Stimulated activated CD4-positive, alpha-beta T cell treated with anti-CD3 and anti-CD28 coated beads, Interleukin-12 subunit alpha, Interleukin-12 subunit beta, amount 100 ng/mL, for 24 hours (primary cell): Measurements from ENCODE around the gene BPTF.
"Not testable (repeated sequence)": the region's sequence is repeated elsewhere in the genome, so short reads cannot be mapped to it uniquely, and the experiment has no call there.

Source experiments
- DNase-seq, 2 experiments: peaks; one replicate each; pipeline ENCODE4 v3.0.0-alpha.2; 2020; ENCODE audit warnings: low read depth in 2 of 2

BPTF gene

DNA sequence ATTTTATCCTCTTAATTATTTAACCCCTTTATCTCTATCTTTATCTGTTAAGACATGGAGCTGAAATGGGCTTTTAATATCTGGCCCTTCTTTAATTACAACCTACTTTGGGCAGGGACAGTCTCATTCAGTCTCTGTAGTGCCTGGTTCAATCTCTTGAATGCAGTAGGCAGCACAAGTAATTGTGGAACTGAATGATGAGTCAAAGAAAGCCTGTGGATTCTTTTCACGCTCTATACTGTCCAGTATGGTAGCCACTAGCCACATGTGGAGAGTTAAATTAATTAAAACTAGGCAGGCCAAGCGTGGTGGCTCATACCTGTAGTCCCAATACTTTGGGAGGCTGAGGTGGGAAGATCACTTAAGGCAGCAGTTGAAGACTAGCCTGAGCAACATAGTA, 9.3 kb downstream of the BPTF start:
- DNase-seq: no peak

DNA sequence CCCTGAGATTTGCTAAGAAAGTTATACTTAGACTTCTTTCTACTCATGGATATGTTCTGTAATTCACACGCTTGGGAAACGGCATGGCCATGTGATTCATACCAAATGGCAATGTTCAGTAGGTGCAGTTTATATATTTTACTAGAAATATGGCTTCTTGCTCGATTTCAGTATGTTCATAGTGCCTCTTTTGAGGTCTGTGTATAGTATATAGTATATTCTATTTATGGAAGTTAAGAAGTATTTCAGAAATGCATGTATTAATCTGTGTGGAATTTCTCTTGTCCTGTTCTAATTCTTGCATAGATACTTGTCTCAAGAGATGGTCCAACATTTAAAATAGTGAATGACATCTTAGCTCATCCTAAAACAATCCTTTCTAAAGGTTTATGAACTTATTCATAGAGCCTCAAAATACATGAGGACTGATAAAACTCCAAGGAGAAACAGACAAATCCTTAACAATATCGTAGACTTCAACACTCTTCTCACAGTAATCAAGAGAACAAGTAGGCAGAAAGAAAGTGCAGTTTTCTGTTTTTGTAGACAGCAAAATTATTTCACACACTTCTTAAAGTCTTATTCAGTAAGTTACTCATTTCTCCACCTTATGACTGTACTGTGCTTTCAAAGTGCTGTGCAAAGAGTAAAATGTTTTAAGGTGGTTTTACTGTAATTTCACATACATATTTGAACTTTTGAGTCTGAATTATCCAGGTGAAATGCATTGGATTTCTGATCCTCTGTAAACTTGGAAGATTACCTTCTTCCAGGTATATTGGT, 11.1 kb downstream of the BPTF start:
- DNase-seq: no peak

DNA sequence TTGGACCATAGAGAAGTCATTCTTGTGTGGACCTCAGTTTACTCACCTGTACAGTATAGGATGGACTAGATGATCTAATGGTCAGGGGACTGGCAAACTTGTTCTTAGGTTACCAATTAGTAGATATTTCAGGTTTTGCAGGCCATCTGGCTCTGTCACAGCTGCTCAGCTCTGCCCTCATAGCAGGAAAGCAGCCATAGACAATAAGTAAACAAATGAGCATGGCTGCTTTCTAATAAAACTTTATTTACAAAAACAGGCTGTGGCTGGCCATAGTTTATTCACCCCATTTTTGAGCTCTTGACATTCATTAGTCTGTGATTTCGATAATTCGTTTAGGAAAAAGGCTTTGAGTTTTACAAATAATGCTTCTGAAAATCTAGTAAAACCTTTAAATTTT, 12.7 kb downstream of the BPTF start:
- no peak for DNase-seq

DNA sequence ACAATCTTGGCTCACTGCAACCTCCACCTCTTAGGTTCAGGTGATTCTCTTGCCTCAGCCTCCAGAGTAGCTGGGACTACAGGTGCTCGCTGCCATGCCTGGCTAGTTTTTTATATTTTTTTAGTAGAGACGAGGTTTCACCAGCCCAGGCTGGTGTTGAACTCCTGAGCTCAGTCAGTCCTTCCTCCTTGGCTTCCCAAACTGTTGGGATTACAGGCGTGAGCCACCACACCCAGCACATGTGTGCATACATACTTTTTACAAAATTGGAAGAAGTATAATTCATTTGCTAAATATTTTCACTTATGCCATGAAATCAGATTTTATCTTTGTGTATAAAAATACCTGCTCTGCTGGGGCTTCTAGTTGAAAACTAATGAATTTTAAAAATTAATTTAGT, 13.2 kb downstream of the BPTF start:
- no peak for DNase-seq

DNA sequence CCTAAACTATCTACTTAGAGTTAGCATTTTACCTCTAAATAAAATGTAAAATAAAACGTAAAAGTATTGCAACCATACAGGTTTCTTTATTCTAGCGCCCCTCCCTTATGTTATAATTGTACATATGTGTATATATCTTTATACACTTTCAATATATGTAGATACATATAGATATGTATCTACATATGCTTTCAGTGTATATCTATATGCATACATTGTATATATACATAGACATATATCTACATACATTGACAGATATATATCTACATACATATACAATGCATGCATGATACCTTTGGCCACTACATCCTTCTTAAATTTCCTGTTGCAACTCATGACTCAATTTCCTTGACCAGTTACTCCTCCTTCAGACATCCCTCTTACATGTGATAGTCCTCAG, 16.7 kb downstream of the BPTF start:
- no peak for DNase-seq

DNA sequence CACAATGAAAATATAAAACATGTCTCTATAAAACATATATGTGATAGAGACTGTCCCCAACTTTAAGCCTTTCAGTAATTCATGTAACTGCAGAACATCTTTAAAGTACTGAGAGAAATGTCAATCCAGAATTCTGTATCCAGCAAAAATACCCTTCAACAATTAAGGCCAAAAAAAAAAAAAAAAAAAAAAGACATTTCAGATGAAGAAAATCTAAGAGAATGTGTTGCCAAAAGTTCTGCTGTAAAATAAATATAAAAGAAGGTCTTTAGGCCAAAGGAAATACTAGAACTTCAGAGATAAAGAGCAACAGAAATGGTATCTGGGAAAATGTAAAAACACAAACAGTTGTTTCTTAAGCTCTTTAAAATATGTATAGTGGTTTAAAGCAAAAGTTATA, 17.3 kb downstream of the BPTF start:
- DNase-seq: no peak

DNA sequence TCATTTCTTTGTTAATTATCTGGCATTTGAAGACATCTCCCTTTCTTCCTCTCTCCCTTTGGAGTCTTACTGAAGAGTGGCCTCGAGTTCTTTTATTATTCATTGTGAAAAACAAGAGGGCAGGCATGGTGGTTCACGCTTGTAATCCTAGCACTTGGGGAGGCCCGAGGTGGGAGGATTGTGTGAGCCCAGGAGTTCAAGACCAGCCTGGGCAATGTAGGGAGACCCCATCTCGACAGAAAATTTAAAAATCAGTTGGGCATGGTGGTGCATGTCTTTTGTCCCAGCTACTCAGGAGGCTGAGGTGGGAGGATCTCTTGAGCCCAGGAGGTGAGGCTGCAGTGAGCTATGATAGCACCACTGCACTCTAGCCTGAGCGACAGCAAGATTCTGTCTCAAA, 20.1 kb downstream of the BPTF start:
- DNase-seq: no peak

DNA sequence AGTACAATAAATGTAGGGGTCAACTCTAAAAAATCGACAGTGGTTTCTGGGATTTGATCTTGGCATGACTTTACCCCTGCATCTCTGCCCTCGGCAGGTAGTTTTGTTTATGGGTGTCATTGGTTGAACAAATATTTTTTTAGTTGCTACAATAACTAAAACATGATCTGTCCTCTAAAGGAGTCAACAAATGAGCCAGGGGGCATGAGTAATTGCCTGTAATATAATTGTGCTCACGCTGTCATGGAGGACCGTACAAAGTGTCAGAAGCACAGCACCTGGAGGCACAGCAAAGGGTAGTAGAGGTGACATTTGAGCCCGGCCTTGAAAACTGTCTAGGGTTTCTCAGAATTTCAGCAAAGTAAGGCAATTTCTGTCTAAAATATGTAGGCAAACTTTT, 22.9 kb downstream of the BPTF start:
- DNase-seq: not testable (repeated sequence)

DNA sequence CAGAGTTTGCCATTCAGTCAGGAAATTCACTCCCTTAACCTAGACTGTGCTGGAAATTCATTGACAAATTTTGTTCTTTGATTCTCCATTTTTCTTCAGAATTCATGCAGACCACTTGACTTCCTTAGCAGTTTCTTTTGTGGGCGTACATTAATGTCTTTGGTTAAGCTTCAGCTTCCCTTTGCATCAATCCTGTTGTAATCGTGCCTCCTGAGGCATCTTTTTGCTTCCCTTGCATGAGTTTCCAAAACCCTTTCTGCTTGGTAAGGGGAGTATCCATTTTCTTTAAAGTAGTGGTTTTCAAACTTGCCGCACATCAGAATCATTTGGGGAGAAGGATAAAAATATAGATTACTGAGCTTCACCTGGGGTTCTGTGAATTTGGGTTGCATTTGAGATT, 23.5 kb downstream of the BPTF start:
- not testable (repeated sequence) for DNase-seq

DNA sequence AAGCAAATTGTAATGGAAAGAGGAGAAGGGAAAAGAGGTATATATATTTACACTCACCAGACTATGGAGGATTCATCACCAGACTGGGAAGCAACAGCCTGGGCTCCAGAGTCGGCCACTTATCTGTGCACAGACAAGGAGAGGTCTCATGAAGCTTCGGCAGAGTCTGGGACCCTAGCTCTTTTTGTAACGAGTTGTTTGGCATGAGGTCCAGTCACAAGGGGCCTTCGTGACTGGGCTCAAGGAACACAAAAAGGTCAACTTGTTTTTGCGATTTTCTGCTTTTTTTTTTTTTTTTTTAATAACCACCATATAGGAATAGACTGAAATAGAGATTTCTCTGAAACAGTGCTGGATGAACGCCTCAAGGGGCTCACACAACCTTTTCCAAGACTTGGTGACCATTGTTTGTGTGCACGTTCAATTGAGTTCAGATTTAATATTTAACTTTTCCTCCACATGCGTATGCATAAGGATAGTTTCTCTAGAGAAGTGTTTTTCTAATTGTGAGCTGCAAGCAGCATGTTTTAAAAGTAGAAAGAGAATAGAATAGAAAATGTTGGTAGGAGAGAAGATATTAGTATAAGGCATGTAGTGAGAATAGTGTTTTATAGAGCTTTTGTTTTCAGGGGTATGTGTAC, 25.8 kb downstream of the BPTF start:
- no peak for DNase-seq

DNA sequence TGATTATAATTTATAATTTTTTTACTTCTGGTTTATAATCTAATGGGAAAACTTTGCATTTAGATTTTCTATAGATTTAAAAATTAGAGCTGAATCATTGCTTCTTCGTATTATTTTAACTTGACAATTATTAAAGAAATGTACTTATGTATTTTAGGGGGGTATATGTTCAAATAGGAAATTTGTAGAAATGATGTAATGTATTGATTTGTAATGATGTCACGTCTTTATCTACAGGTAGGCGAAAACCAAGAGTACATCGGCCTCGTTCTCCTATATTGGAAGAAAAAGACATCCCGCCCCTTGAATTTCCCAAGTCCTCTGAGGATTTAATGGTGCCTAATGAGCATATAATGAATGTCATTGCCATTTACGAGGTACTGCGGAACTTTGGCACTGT, 28.4 kb downstream of the BPTF start:
- DNase-seq: no peak

DNA sequence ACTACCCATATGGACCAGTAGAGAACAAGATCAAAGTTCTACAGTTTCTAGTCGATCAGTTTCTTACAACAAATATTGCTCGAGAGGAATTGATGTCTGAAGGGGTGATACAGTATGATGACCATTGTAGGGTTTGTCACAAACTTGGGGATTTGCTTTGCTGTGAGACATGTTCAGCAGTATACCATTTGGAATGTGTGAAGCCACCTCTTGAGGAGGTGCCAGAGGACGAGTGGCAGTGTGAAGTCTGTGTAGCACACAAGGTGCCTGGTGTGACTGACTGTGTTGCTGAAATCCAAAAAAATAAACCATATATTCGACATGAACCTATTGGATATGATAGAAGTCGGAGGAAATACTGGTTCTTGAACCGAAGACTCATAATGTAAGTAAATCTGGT, 29.1 kb downstream of the BPTF start:
- no peak for DNase-seq

DNA sequence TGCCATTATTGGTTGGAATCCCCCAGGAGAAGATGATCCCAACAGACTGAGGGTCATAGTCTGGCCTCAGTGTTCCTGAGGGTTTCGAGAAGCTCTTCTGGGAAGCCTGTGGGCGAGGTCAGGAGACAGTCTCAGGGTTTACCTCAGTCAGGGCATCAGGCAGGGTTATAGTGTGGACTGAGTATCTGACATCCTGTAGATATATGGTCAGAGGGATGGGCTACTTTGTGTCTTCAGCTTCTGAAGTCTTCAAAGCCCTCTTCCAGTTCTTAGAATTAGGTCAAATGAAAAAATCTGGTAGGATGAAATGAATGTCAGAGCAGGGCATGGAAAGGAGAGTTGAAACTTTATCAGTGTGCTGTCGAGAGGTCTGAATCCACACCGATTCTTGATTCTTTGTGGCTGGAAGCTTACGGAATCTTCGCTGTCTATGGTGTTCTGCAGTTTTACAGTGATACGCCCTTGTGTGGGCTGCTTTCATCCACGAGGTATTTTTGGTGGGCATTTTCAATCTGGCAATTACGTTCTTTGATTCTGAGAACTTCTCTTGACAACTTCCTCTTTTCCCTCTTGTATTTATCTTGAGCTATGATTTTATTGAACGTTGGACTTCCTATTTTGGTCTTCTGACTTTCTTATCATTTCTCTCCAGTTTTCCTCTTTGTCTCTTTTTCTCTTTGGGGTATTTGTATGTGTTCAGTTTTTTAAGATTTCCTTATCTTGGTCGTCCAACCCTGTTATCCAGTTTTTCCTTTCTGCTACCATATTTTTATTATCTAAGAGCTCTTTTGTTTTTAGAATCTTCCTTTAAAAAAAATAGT, 30.4 kb downstream of the BPTF start:
- DNase-seq: no peak

DNA sequence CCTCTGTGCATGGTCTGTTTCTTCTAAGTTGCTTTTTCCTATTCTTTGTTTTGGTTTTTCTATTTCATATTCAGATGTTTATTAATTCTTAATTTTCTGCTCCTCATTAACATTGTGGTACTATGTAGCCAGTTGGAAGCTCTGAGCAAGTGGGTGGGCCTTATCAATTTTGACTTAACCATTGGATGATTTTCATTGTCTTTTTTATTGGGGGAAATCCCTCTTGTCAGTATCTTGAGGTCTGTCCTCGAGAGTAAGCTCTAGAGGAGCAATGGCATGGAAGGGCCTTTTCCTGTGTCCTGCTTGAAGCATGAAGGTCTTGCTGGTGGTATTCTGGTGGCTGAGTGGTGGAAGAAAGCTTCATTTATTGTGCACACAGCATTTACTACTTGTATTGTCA, 31.1 kb downstream of the BPTF start:
- not testable (repeated sequence) for DNase-seq

DNA sequence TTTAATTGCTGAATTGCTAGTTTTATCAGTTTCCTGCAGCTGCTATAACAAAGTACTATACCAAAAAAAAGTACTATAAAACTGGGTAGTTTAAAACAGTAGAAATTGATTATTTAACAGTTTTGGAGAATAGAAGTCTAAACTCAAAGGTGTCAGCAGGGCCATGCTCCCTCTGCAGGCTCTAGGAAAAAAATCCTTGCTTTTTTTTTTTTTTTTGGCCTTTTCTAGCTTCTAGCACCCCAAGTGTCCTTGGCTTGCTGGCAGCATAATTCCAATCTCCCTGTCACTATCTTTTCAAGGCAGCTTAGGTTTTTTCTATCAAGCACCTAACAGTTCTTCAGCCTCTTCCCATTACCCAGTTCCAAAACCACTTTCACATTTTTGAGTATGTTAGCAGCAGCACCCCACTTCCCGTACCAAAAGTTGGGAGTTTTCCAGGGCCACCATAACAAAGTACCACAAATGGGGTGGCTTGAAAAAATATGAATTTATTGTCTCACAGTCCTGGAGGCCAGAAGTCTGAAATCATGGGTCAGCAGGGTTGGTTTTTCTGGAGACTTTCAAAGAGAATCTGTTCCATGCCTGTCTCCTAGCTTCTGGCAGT, 37.4 kb downstream of the BPTF start:
- no peak for DNase-seq

DNA sequence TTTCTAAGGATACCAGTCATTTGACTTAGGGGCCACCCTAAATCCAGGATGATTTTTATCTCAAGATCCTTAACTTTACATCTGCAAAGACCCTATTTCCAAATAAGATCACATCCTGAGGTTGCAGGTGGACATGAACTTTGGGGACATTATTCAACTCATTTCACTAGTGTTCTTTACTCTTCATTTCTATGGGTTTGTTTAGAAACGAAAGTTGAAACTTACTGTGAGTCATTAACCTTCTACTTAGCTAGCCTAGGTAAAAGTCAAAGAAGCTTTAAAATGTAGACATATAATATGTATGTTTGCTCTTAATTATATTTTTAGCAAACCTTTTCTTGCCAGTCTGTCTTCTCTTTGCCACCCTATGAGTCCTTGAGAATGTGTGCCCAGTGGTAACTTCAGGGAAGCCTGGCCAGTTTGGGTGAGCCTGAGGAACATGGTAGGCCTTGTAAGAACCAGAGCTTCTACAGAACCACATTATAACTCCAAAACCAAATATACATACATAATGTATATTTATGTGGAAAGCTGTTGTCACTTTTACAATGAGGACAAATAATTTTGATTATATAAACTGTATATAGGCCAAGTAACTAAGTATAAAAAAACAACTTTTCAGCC, 38.4 kb downstream of the BPTF start:
- DNase-seq: no peak

DNA sequence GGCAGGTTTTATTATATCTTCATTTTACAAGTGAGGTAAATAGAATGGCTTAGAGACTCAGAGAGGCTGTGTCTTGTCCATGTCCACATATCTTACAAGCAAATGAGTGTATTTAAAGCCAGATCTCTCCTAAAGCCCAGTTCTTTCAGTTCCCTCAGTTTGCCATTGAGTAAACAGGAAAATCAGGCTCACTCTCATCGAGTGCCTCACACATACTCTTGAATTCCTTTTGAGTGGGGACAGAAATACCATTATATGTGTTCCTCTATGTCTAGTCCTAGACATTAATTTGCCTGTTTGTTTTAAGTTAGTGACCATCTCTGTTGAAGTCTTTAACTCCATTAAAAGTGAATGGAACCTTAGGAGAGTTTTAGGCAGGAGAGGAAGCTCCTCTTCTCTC, 40.1 kb downstream of the BPTF start:
- DNase-seq: no peak

DNA sequence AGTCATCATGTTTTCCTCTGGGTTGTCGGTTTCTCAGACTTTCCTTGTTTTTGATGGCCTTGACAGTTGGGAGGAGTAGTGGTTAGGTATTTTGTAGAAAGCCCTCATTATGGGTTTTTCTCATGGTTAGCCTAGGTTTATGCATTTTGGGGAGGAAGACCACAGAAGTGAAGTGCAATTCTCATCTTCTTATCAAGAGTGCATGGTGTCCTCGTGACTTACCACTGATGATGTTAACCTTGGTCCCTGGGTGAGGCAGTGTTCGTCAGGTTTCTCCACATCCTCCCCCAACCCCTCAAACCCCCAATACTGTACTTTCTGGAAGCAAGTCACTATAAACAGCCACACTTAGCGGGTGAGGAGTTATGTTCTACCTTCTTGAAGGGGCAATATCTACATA, 42.3 kb downstream of the BPTF start:
- no peak for DNase-seq

DNA sequence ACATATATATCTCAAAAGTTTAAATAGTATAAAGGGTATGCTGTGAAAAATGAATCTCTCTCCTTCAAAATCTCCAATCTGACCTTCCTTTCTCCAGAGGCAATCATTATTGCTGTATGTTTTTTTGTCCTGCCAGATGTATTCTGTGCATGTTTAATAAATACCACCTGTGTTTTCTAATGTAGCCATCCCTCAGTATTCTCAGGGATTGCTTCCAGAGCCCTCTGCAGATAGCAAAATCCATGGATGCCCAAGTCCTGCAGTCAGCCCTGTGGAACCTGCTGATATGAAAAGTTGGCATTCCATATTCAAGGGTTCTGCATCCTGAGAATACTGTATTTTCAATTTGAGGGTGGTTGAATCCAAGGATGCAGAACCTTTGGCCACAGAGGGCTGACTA, 42.9 kb downstream of the BPTF start:
- no peak for DNase-seq

DNA sequence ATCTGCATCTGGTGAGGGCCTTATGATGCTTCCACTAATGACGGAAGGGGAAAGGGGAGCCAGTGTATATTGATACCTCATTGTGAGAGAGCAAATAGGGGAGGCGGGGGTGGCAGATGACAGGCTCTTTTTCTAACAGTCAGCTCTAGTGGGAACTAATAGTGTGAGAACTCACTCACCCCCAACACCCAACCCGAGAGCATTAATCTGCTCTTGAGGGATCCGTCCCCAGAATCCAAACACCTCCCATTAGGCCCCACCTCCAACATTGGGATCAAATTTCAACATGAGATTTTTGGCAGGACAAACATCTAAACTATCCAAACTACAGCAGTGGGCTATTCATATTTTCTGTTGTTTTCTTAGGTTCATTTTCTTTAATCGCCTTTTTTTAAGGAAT, 54.4 kb downstream of the BPTF start:
- no peak for DNase-seq

DNA sequence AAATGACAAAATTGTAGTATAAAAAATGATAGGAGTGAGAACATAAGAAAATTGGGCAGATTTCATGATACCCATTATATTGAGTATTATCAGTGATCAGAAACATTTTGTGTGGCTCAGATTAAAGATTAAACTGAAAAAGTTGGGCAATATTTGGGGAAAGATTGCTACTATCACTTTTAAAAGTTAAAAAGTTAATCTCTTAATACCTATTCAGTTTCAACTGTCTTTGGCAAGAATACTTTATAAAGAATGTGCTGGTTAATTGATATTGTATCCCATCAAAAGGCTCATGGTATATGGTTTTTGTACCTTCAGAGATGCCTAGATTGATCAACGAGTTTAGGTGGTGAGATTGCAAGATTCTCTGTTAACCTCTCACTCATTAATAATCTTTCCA, 55.8 kb downstream of the BPTF start:
- DNase-seq: no peak

DNA sequence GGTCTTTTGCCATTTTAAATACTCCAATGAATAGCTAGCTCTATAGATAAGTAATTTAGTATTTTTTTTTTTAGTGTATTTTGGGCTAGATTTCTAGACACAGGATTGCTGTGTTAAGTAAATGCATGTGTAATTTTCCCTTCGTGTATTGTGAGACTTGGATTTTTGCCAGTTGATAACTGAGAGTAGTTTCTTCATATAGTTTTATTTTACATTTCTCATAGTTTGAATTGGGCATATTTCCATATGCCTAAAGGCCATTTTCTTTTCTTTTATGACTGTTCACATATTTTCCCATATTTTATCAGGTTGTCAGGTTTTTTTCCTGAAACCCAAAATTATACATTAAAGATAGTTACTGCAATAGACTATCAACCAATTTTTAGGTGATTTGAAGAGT, 59.4 kb downstream of the BPTF start:
- no peak for DNase-seq
